Lung (tissue), 12 donors: ENCODE data around the gene KCNMB2. TPM values are rescaled to one million over a fixed set of nuclear protein-coding genes. Genes with fewer than 3 reads are reported as not detected.

Experiments used
- ATAC-seq: fragments of 200-7000 bp; cut with Tn5 transposase; one replicate; pipeline ENCODE4 v1.9.1; 2020; ENCODE audit warnings: moderate number of reproducible peaks; ENCODE audit not compliant: insufficient read depth, low FRiP score
- DNase-seq, 3 donors: peaks; one replicate each; pipeline ENCODE4 v3.0.0-alpha.2; 2013 to 2017
- H3K27ac ChIP-seq, 2 donors: one replicate each; pipeline ENCODE4 v1.5.1; 2013; ENCODE audit warnings: mild to moderate bottlenecking in 2 of 2, moderate library complexity in 2 of 2, control low read depth in 1 of 2, inconsistent platforms in 1 of 2, low read depth in 1 of 2, low read length in 1 of 2
- H3K27me3 ChIP-seq, 3 donors: one replicate each; pipeline ENCODE4 v1.5.1; 2013; ENCODE audit warnings: low read length in 2 of 3; ENCODE audit not compliant: control insufficient read depth in 3 of 3, insufficient read depth in 3 of 3
- H3K36me3 ChIP-seq, 4 donors: one replicate each; pipeline ENCODE4 v1.5.1; 2013; ENCODE audit warnings: low read length in 4 of 4, mild to moderate bottlenecking in 1 of 4, moderate library complexity in 1 of 4; ENCODE audit not compliant: control insufficient read depth in 4 of 4, insufficient read depth in 4 of 4
- H3K4me1 ChIP-seq, 5 donors: one replicate each; pipeline ENCODE4 v1.5.1; 2013; ENCODE audit warnings: low read length in 5 of 5, mild to moderate bottlenecking in 2 of 5, moderate library complexity in 1 of 5; ENCODE audit not compliant: control insufficient read depth in 5 of 5, insufficient read depth in 5 of 5
- H3K4me3 ChIP-seq: one replicate; pipeline ENCODE4 v1.5.1; 2013; ENCODE audit warnings: mild to moderate bottlenecking, control low read depth, moderate library complexity
- H3K9ac ChIP-seq, 2 donors: one replicate each; pipeline ENCODE4 v1.5.1; 2013; ENCODE audit warnings: low read length in 2 of 2, control low read depth in 1 of 2; ENCODE audit not compliant: insufficient read depth in 1 of 2
- H3K9me3 ChIP-seq, 4 donors: one replicate each; pipeline ENCODE4 v1.5.1; 2013; ENCODE audit warnings: low read length in 3 of 4, mild to moderate bottlenecking in 1 of 4, moderate library complexity in 1 of 4; ENCODE audit not compliant: control insufficient read depth in 4 of 4, insufficient read depth in 3 of 4
- CTCF ChIP-seq: IDR thresholded peaks from 2 replicates; pipeline ENCODE4 v1.5.1; 2012; ENCODE audit warnings: mild to moderate bottlenecking; ENCODE audit errors: control extremely low read depth, extremely low read depth
- WGBS, 2 donors: extraction: QIAGEN DNeasy Blood & Tissue Kit; methylation state at CpG; one replicate each; pipeline ENCODE4 v1.1.7; 2013; 5-methylcytosine and 5-hydroxymethylcytosine counted together
- polyA plus RNA-seq, 2 donors: library from polyadenylated mRNA; stranded (reverse); fragments of 200-250 nt; gene quantifications; one replicate each; pipeline ENCODE4 v1.2.1, GENCODE V29; 2013
- total RNA-seq, 2 donors: library from RNA; depleted of rRNA in 1 of 2; stranded (reverse); fragments of >200 nt in 1 of 2; gene quantifications; one replicate each; pipeline ENCODE4 v1.2.1, GENCODE V29; 2014 to 2021
- donor health status: control.
- donor health status: control.
- donor health status: Bipolar disorder and iron deficiency.
- donor health status: healthy.
- donor health status: DM: yes; HTN: yes; CAD: no.

The KCNMB2 gene
- total and polyA plus RNA-seq, 4 donors: 0.62 to 12.2 (median 1.2) TPM

GRCh38 chr3:178491751-178492150 lies 44.5 kb upstream of the KCNMB2 start:
- Histone ChIP-seq H3K27ac (no peak overlapping the region), H3K36me3 (no peaks in the 10 kb centered on the region), H3K9me3 (peaks cover 0 to 4% (median 0%) of the 10 kb centered on the region in 4 donors), H3K4me3 (no peak overlapping the region), H3K4me1 (no peaks in the 10 kb centered on the region), H3K9ac (no peak overlapping the region), H3K27me3 (no peaks in the 10 kb centered on the region)
- WGBS, 2 donors: 73 to 82% methylated on average over 3 of the region's 3 CpGs
- DNase-seq (peak; percentile 19 to 63 (median 58)), ATAC-seq (no peak)
- TF ChIP-seq CTCF: no peak

- Histone ChIP-seq H3K4me1 (no peaks in the 10 kb centered on the region), H3K27me3 (no peaks in the 10 kb centered on the region), H3K4me3 (no peak overlapping the region), H3K9ac (no peak overlapping the region), H3K36me3 (no peaks in the 10 kb centered on the region), H3K27ac (no peak overlapping the region), H3K9me3 (peaks cover 0 to 7% (median 0%) of the 10 kb centered on the region in 4 donors)
- TF ChIP-seq CTCF: no peak
- ATAC-seq: no peak
- no peak for DNase-seq
- WGBS, 2 donors: 47 to 85% methylated on average over 3 of the region's 3 CpGs
Observed at GRCh38 chr3:178492491-178492890, 43.7 kb upstream of the KCNMB2 start.

GRCh38 chr3:178494386-178494785 lies 41.9 kb upstream of the KCNMB2 start:
- Histone ChIP-seq H3K9ac (no peak overlapping the region), H3K27me3 (no peaks in the 10 kb centered on the region), H3K9me3 (peaks cover 0 to 8% (median 0%) of the 10 kb centered on the region in 4 donors), H3K36me3 (no peaks in the 10 kb centered on the region), H3K27ac (no peak overlapping the region), H3K4me3 (no peak overlapping the region), H3K4me1 (peaks cover 0 to 6% (median 0%) of the 10 kb centered on the region in 5 donors)
- no peak for DNase-seq
- ATAC-seq: no peak
- no peak for TF ChIP-seq CTCF
- WGBS, 2 donors: 67 to 85% methylated on average over 6 of the region's 6 CpGs

GRCh38 chr3:178496911-178497310 lies 39.3 kb upstream of the KCNMB2 start:
- H3K9me3 ChIP-seq: peaks cover 0 to 8% (median 0%) of the 10 kb centered on the region in 4 donors
- ATAC-seq: no peak
- no peak overlapping the region for H3K27ac ChIP-seq
- H3K4me3 ChIP-seq: no peak overlapping the region
- no peaks in the 10 kb centered on the region for H3K36me3 ChIP-seq
- H3K27me3 ChIP-seq: no peaks in the 10 kb centered on the region
- no peak for TF ChIP-seq CTCF
- WGBS, 2 donors: 95 to 100% methylated on average over 1 of the region's 1 CpG
- no peak overlapping the region for H3K9ac ChIP-seq
- H3K4me1 ChIP-seq: peaks cover 0 to 6% (median 0%) of the 10 kb centered on the region in 5 donors
- DNase-seq: no peak
